GM23338 (cell line): ENCODE data around the gene NTM.

Source experiments
- CREB1 ChIP-seq: fragments of 250-450 bp; sonication (Bioruptor Pico); IDR thresholded peaks from 2 replicates; pipeline ENCODE4 v1.5.0; 2020; ENCODE audit warnings: low read depth, mild to moderate bottlenecking, moderate library complexity
- CTCF ChIP-seq, 2 experiments: fragments of 200-600 bp in 1 of 2; sonication (generic) in 1 of 2; conservative IDR thresholded peaks; 2 replicates each; pipeline versions ENCODE4 v1.5.1 to v1.6.1; 2016 to 2017; ENCODE audit warnings: antibody characterized with exemption in 2 of 2, low read depth in 2 of 2, mild to moderate bottlenecking in 2 of 2, moderate library complexity in 1 of 2
- EZH2 ChIP-seq: fragments of 200-600 bp; sonication (generic); IDR thresholded peaks from one replicate; pipeline ENCODE4 v1.8.0; 2017; ENCODE audit warnings: antibody characterized with exemption, mild to moderate bottlenecking, low read depth; ENCODE audit not compliant: unreplicated experiment
- EZH2phosphoT487 ChIP-seq: fragments of 200-600 bp; sonication (generic); IDR thresholded peaks from one replicate; pipeline ENCODE4 v1.8.1; 2018; ENCODE audit warnings: antibody characterized with exemption; ENCODE audit not compliant: unreplicated experiment
- JUNB ChIP-seq: IDR thresholded peaks from one replicate; pipeline ENCODE4 v1.6.1; 2016; ENCODE audit warnings: antibody characterized with exemption; ENCODE audit not compliant: unreplicated experiment
- POLR2AphosphoS5 ChIP-seq: IDR thresholded peaks from 2 replicates; pipeline ENCODE4 v1.6.1; 2016; ENCODE audit warnings: antibody characterized with exemption, low read depth
- REST ChIP-seq: IDR thresholded peaks from one replicate; pipeline ENCODE4 v1.6.1; 2018; ENCODE audit warnings: antibody characterized with exemption; ENCODE audit not compliant: unreplicated experiment
- STAT1 ChIP-seq: IDR thresholded peaks from one replicate; pipeline ENCODE4 v1.6.1; 2016; ENCODE audit warnings: antibody characterized with exemption; ENCODE audit not compliant: unreplicated experiment
- ZNF114 ChIP-seq: fragments of 250-450 bp; sonication (Bioruptor Pico); IDR thresholded peaks from 2 replicates; pipeline ENCODE4 v1.5.0; 2020; ENCODE audit warnings: mild to moderate bottlenecking, moderate library complexity
- ZNF462 ChIP-seq: fragments of 250-450 bp; sonication (Bioruptor Pico); IDR thresholded peaks from 2 replicates; pipeline ENCODE4 v1.5.0; 2020; ENCODE audit warnings: mild to moderate bottlenecking, moderate library complexity
- TF ChIP-seq, protein P1 (sequence below): IDR thresholded peaks from 2 replicates; pipeline ENCODE4 v1.6.1; 2016; ENCODE audit warnings: antibody characterized with exemption

- TF ChIP-seq CTCF (conservative IDR thresholded peaks at IDR 0.05; ENCODE audit: low read depth in 2 of 2) (no peak), REST (no peak), ZNF114 (CRISPR knock-in tag) (no peak), EZH2phosphoT487 (no peak), EZH2 (no peak), POLR2AphosphoS5 (no peak), JUNB (no peak), CREB1 (CRISPR knock-in tag) (no peak), STAT1 (no peak), ZNF462 (CRISPR knock-in tag) (no peak)
- TF ChIP-seq, protein P1, sequence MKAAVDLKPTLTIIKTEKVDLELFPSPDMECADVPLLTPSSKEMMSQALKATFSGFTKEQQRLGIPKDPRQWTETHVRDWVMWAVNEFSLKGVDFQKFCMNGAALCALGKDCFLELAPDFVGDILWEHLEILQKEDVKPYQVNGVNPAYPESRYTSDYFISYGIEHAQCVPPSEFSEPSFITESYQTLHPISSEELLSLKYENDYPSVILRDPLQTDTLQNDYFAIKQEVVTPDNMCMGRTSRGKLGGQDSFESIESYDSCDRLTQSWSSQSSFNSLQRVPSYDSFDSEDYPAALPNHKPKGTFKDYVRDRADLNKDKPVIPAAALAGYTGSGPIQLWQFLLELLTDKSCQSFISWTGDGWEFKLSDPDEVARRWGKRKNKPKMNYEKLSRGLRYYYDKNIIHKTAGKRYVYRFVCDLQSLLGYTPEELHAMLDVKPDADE: no peak
Measured at GRCh38 chr11:131944736-131945135, 574.3 kb downstream of the NTM start.
